ENCODE measurements around the gene VPS37D.

The VPS37D gene

DNA sequence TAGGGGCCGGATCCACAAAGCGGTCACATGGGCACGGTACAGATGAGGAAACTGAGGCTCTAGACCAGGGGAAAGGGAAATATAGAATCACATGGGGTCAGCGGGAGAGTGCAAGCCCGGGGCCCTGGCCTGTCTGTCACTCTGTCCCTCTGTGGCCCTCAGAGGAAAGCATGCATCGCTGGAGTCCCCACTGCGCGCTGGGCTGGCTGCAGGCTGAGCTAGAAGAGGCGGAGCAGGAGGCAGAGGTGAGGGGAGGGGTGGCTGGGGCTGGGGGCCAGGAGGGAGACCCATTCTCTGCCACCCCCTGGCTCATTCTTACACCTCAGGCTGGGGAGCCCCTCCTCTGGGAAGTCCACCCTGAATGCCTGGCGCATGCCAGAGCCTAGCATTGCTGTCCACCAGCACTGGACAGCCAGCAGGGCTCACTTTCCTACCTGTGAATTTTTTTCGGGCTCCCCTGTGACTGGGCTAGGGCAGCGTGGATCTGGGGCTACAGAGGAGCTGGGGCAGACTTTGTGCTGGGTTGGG lies 2.3 kb downstream of the VPS37D start:
- no peaks in the 10 kb centered on the region for H4K20me1 ChIP-seq (ENCODE audit: insufficient read depth, low read length, poor library complexity, severe bottlenecking)
- TF ChIP-seq, protein P1, sequence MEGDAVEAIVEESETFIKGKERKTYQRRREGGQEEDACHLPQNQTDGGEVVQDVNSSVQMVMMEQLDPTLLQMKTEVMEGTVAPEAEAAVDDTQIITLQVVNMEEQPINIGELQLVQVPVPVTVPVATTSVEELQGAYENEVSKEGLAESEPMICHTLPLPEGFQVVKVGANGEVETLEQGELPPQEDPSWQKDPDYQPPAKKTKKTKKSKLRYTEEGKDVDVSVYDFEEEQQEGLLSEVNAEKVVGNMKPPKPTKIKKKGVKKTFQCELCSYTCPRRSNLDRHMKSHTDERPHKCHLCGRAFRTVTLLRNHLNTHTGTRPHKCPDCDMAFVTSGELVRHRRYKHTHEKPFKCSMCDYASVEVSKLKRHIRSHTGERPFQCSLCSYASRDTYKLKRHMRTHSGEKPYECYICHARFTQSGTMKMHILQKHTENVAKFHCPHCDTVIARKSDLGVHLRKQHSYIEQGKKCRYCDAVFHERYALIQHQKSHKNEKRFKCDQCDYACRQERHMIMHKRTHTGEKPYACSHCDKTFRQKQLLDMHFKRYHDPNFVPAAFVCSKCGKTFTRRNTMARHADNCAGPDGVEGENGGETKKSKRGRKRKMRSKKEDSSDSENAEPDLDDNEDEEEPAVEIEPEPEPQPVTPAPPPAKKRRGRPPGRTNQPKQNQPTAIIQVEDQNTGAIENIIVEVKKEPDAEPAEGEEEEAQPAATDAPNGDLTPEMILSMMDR (conservative IDR thresholded peaks at IDR 0.05; ENCODE audit: low read length) = no peak
- TF ChIP-seq EZH2phosphoT487 (IDR thresholded peaks at IDR 0.05; ENCODE audit: borderline replicate concordance) = no peak
- H3F3A ChIP-seq (ENCODE audit: low read depth) = no peaks in the 10 kb centered on the region
- H2AFZ ChIP-seq (ENCODE audit: low read length) = no peak overlapping the region
- H3K79me2 ChIP-seq (ENCODE audit: insufficient read depth, low read length) = no peaks in the 10 kb centered on the region
- H3K27me3 ChIP-seq (ENCODE audit: insufficient read depth, low read length, poor library complexity, severe bottlenecking) = peaks cover 6% of the 10 kb centered on the region
- no peak overlapping the region for H3K4me2 ChIP-seq (ENCODE audit: low read depth, low read length, poor library complexity, severe bottlenecking)
- no peaks in the 10 kb centered on the region for H3K9me2 ChIP-seq (replicated peaks; ENCODE audit: low read depth, low read length)
- H3K4me1 ChIP-seq (ENCODE audit: insufficient read depth, low read length, poor library complexity, severe bottlenecking) = peaks cover 9% of the 10 kb centered on the region
- H3K9ac ChIP-seq (ENCODE audit: low read depth, low read length, poor library complexity, severe bottlenecking) = no peak overlapping the region
- H3K4me3 ChIP-seq (ENCODE audit: low read length, poor library complexity, severe bottlenecking) = no peak overlapping the region
- H3K9me3 ChIP-seq (ENCODE audit: insufficient read depth, low read depth, low read length) = no peaks in the 10 kb centered on the region
- H3K36me3 ChIP-seq (ENCODE audit: insufficient read depth, low read length) = no peaks in the 10 kb centered on the region

GRCh38 chr7:73671322-73671661 lies 3.7 kb downstream of the VPS37D start:
- no peaks in the 10 kb centered on the region for H4K20me1 ChIP-seq (ENCODE audit: insufficient read depth, low read length, poor library complexity, severe bottlenecking)
- H3K4me2 ChIP-seq (ENCODE audit: low read depth, low read length, poor library complexity, severe bottlenecking) = no peak overlapping the region
- H3K4me3 ChIP-seq (ENCODE audit: low read length, poor library complexity, severe bottlenecking) = no peak overlapping the region
- no peaks in the 10 kb centered on the region for H3K36me3 ChIP-seq (ENCODE audit: insufficient read depth, low read length)
- H3K79me2 ChIP-seq (ENCODE audit: insufficient read depth, low read length) = no peaks in the 10 kb centered on the region
- no peaks in the 10 kb centered on the region for H3K9me3 ChIP-seq (ENCODE audit: insufficient read depth, low read depth, low read length)
- H3F3A ChIP-seq (ENCODE audit: low read depth) = no peaks in the 10 kb centered on the region
- peaks cover 6% of the 10 kb centered on the region for H3K27me3 ChIP-seq (ENCODE audit: insufficient read depth, low read length, poor library complexity, severe bottlenecking)
- no peak overlapping the region for H2AFZ ChIP-seq (ENCODE audit: low read length)
- TF ChIP-seq, protein P1 (conservative IDR thresholded peaks at IDR 0.05; ENCODE audit: low read length) = no peak
- no peak for TF ChIP-seq EZH2phosphoT487 (IDR thresholded peaks at IDR 0.05; ENCODE audit: borderline replicate concordance)
- H3K4me1 ChIP-seq (ENCODE audit: insufficient read depth, low read length, poor library complexity, severe bottlenecking) = peaks cover 9% of the 10 kb centered on the region
- no peak overlapping the region for H3K9ac ChIP-seq (ENCODE audit: low read depth, low read length, poor library complexity, severe bottlenecking)
- no peaks in the 10 kb centered on the region for H3K9me2 ChIP-seq (replicated peaks; ENCODE audit: low read depth, low read length)

DNA sequence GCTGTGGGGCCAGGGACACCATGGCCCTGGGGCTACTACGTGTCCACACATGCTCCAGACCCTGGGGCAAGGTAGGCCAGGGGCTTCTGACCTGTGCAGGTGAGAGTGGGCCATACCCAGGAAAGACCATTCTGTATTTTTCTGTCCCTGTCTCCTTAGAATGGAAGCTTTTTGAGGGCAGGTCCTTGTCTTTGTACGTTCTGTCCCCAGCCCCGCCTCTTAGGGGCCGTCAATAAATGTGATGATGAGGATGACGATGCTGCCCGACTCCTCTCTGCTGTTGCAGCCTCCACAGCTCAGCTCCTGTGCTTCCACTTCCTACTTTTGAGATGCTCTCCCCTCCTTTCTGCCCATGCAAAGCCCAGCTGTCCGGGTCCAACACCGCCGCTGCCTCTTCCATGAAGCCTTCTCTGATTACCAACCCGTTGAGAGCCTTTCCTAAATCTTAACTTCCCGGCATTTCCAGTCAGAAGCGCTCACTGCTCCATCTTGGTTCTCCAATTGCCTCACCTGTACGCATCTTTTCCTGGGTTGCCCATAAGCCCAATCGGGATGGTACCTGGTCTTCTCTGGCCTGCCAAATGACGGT lies 4.3 kb downstream of the VPS37D start:
- no peaks in the 10 kb centered on the region for H4K20me1 ChIP-seq (ENCODE audit: insufficient read depth, low read length, poor library complexity, severe bottlenecking)
- no peak overlapping the region for H3K9ac ChIP-seq (ENCODE audit: low read depth, low read length, poor library complexity, severe bottlenecking)
- no peak for TF ChIP-seq EZH2phosphoT487 (IDR thresholded peaks at IDR 0.05; ENCODE audit: borderline replicate concordance)
- TF ChIP-seq, protein P1 (conservative IDR thresholded peaks at IDR 0.05; ENCODE audit: low read length) = no peak
- H3K9me3 ChIP-seq (ENCODE audit: insufficient read depth, low read depth, low read length) = no peaks in the 10 kb centered on the region
- H3K79me2 ChIP-seq (ENCODE audit: insufficient read depth, low read length) = no peaks in the 10 kb centered on the region
- H2AFZ ChIP-seq (ENCODE audit: low read length) = no peak overlapping the region
- H3K4me3 ChIP-seq (ENCODE audit: low read length, poor library complexity, severe bottlenecking) = no peak overlapping the region
- H3F3A ChIP-seq (ENCODE audit: low read depth) = no peaks in the 10 kb centered on the region
- H3K9me2 ChIP-seq (replicated peaks; ENCODE audit: low read depth, low read length) = no peaks in the 10 kb centered on the region
- H3K4me1 ChIP-seq (ENCODE audit: insufficient read depth, low read length, poor library complexity, severe bottlenecking) = peaks cover 9% of the 10 kb centered on the region
- peaks cover 6% of the 10 kb centered on the region for H3K27me3 ChIP-seq (ENCODE audit: insufficient read depth, low read length, poor library complexity, severe bottlenecking)
- H3K4me2 ChIP-seq (ENCODE audit: low read depth, low read length, poor library complexity, severe bottlenecking) = no peak overlapping the region
- no peaks in the 10 kb centered on the region for H3K36me3 ChIP-seq (ENCODE audit: insufficient read depth, low read length)
